HG03378 (cell line): ENCODE data around the gene HSP90AA1.
A peak's percentile ranks its signal among the peaks of the same experiment; 100 is the strongest.
"Not testable (repeated sequence)": the region's sequence is repeated elsewhere in the genome, so short reads cannot be mapped to it uniquely, and the experiment has no call there.

Experiments used
- ATAC-seq: cut with Tn5 transposase; IDR thresholded peaks from one replicate; pipeline ENCODE4 v1.9.1; 2021; ENCODE audit warnings: mild to moderate bottlenecking, moderate library complexity; ENCODE audit not compliant: unreplicated experiment

HSP90AA1 gene

GRCh38 chr14:102086972-102087761, at the start of gene HSP90AA1:
Gene HSP90AA1 (minus strand): TSS chr14:102087044. CDS start chr14:102086378, 666 bp downstream.
- ATAC-seq: peak; percentile 58

- ATAC-seq: not testable (repeated sequence)
These were observed 48.6 kb upstream of the HSP90AA1 start for GRCh38 chr14:102135456-102135855.

GRCh38 chr14:102134719-102135118, 47.9 kb upstream of the HSP90AA1 start:
- ATAC-seq: not testable (repeated sequence)

DNA sequence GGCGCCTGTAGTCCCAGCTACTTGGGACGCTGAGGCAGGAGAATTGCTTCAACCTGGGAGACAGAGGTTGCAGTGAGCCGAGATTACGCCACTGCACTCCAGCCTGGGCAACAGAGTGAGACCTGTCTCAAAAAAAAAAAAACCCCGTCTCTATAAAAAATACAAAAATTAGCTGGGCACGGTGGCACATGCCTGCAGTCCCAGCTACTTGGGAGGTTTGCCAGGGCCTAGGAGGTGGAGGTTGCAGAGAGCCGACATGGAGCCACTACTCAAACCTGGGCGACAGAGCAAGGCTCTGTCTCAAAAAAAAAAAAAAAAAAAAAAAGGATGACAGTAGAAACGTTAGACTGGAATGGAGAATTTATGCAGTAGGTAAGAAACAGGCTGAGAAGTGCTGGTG, 47.2 kb upstream of the HSP90AA1 start:
- ATAC-seq: not testable (repeated sequence)

DNA sequence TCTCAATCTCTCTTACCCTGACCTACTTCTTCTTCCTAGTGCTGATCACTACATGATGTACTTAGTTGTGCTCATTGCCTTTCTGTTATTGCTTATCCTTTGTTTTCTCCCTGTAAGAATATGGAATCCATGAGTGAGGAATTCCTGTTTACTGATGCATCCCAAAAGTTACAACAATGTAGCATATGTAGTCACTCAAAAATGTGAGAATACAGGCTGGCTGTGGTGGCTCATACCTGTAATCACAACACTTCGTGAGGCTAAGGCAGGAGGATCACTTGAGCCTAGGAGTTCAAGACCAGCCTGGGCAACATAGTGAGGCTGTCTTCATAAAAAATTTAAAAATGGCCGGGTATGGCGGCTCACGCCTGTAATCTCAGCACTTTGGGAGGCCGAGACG, 44.9 kb upstream of the HSP90AA1 start:
- ATAC-seq: no peak

DNA sequence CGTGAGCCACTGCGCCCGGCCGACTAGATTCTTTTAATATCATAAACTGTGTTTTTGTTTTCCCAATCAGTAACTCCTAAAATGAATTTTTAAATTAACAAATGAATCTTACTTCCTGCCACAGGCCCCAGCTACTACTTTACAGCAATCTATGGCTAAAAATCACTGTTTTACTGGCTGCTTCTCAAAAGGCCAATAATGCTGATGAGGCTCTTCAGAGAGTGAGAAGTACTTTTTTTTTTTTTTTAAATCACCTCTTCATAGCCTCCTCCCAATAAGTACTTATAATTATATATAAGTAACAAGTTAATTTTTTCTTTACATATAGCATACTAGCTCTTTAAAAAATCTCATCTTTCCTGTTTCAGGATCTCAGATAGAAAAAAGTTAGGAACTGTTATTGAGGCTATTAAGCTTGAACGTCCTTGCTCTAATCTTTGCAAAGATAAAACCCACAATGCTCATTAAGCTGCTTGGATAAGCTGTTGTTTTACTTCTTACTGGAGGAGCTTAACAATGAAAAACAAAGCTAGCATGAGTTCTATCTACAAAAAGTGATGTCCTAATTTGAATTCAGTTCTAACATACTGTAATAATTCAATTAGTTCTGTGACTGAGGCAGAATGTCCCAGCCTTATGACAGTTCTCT, 40.1 kb upstream of the HSP90AA1 start:
- ATAC-seq: no peak

GRCh38 chr14:102125546-102125945, 38.7 kb upstream of the HSP90AA1 start:
- no peak for ATAC-seq

DNA sequence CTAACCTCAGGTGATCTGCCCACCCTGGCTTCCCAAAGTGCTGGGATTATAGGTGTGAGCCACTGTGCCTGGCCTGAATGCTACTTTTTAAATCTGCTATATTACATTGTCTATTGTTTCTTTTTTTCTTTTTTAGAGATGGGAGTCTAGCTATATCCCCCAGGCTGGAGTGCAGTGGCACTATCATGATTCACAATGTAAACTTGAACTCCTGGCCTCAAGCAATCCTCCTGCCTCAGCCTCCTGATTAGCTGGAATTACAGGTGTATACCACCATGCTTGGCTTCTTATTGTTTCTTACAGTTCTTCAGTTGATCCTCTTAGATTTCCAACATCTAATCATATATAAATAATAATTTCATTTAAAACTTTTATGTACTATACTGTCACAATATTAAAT, 37.6 kb upstream of the HSP90AA1 start:
- no peak for ATAC-seq

GRCh38 chr14:102121567-102121966, 34.7 kb upstream of the HSP90AA1 start:
- no peak for ATAC-seq

GRCh38 chr14:102120888-102121287, 34.0 kb upstream of the HSP90AA1 start:
- no peak for ATAC-seq

GRCh38 chr14:102117852-102118251, 31.0 kb upstream of the HSP90AA1 start:
- no peak for ATAC-seq

- no peak for ATAC-seq
These were observed 29.7 kb upstream of the HSP90AA1 start for GRCh38 chr14:102116361-102117180.

DNA sequence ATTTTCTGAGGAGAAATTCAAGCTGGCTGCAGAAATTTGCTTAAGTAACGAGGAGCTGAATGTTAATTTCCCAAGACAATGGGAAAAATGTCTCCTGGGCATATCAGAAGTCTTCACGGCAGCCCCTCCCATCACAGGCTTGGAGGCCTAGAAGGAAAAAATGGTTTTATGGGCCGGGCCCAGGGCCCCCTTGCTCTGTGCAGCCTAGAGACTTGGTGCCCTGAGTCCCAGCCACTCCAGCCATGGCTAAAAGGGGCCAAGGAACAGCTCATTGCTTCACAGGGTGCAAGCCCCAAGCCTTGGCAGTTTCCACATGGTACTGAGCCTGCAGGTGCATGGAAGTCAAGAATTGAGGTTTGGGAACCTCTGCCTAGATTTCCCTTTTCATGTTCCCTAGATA, 24.3 kb upstream of the HSP90AA1 start:
- ATAC-seq: no peak

DNA sequence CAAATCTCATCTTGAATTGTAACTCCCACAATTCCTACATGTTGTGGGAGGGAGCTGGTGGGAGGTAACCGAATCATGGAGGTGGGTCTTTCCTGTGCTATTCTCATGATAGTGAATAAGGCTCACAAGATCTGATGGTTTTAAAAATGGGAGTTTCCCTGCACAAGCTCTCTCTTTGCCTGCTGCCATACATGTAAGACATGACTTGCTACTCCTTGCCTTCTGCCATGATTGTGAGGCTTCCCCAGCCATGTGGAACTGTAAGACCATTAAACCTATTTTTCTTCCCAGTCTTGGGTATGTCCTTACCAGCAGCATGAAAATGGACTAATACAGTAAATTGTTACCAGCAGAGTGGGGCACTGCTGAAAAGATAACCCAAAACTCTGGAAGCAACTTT, 22.5 kb upstream of the HSP90AA1 start:
- not testable (repeated sequence) for ATAC-seq

- no peak for ATAC-seq
These were observed 18.5 kb upstream of the HSP90AA1 start for GRCh38 chr14:102105369-102105768.

DNA sequence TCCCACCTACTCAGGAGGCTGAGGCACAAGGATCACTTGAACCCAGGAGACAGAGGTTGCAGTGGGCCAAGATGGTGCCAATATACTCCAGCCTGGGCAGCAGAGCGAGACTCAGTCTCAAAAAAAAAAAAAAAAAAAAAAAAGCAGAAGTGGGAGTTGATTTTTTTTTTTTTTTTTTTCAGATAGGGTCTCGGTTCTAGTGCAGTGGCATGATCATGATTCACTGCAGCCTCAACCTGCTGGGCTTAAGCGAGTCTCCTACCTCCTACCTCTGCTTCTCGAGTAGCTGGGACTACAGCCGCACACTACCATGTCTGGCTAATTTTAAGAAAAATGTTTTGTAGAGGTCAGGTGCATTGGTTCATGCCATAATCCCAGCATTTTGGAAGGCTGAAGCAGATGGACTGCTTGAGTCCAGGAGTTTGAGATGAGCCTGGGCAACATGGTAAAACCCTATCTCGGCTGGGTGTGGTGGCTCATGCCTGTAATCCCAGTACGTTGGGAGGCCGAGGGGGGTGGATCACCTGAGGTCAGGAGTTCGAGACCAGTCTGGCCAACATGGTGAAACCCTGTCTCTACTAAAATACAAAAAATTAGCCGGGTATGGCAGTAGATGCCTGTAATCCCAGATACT, 16.3 kb upstream of the HSP90AA1 start:
- ATAC-seq: peak; percentile 55

DNA sequence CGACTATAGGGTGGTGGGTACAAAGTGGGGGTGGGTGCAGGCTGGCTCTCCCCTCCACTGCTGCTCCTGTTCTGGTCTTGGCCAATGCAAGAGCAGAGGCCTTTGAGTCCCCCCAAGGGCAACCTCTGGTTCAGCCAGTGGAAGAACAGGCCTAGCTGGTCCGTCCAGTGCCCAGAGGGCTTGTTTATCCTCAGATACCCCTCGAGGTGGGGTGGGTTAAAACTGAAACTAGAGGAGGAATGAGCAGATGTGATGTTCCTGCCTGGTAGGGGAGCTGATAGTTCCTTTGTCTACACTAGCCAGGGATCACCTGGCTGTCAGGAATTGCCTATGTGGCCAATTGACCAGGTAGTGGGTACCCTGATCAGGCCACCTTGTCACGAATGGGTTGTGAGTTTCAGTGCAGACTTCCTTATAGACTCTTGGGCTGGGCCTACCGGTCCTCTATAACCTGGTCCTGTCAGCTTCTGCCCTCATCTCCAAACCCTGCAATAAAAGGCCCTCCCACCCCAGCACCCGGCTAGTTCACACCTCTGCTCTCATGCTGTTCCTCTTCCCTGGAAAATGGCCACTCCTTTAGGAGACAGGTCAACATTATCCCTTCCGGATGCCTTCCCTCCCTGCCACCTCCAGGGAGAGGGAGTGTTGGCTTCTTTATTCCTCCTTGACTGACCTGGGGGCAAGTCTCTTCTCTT, 10.7 kb upstream of the HSP90AA1 start:
- ATAC-seq: no peak

GRCh38 chr14:102096569-102097188, 9.8 kb upstream of the HSP90AA1 start:
- no peak for ATAC-seq

DNA sequence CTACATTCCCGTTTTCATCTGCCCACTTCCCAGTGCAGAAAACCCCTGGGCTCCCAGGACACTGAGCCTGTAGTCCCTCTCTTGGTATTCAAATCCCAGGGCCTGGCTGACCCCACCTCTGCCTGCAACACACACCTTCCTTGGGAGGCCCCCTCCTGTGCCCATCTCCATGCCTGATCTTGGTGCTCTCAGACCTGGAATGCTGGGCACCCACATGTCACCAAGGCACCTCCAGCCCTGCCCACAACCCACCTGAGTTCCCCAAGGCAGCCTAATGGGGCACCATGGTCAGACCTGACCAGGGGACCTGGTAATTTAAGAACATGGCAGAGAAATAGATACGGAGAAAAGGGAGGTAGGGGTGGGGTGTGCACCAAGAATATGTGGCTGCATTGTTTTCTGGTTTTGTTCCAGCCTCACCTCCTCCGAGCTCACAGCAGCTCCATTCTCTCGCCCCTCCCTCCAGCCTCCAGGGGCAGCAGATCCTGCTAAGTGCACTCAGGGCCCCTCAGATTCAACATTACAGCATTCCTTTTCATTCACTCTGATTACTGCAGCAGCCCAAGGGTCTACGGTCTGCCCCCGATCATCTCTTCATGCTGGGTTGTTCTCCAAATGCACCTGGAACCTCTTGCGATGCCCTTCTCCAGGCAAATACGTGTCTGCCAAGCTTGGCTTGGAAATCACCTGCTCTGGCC, 9.2 kb upstream of the HSP90AA1 start:
- no peak for ATAC-seq
